GM04503 (cell line): Measurements from ENCODE around the gene SH2D3C.

Source experiments
- DNase-seq: peaks from one replicate; pipeline ENCODE4 v3.0.0-alpha.2; 2012; ENCODE audit warnings: low read depth

The SH2D3C gene

GRCh38 chr9:127698985-127699670, 79.3 kb downstream of the SH2D3C start:
- peak; percentile 88 for DNase-seq

- no peak for DNase-seq
Observed at GRCh38 chr9:127698386-127698785, 80.1 kb downstream of the SH2D3C start.

GRCh38 chr9:127697575-127697974, 80.9 kb downstream of the SH2D3C start:
- no peak for DNase-seq

- no peak for DNase-seq
Observed at GRCh38 chr9:127694890-127695720, 83.4 kb downstream of the SH2D3C start.

- no peak for DNase-seq
Observed at GRCh38 chr9:127693697-127694096, 84.8 kb downstream of the SH2D3C start.

GRCh38 chr9:127693143-127693542, 85.3 kb downstream of the SH2D3C start:
- DNase-seq, result no peak

GRCh38 chr9:127692071-127692470, 86.4 kb downstream of the SH2D3C start:
- DNase-seq, result no peak

- DNase-seq, result no peak
Observed at GRCh38 chr9:127690735-127691134, 87.7 kb downstream of the SH2D3C start.

- DNase-seq, result no peak
Observed at GRCh38 chr9:127689329-127690000, 89.0 kb downstream of the SH2D3C start.
